Hematopoietic multipotent progenitor cell treated with erythropoietin and hydrocortisone succinate and interleukin-3 and kit ligand, for 4 days (in vitro differentiated cells): ENCODE data around the gene TOPBP1.
"Not testable (repeated sequence)": the region's sequence is repeated elsewhere in the genome, so short reads cannot be mapped to it uniquely, and the experiment has no call there.

Experiments used
- DNase-seq: peaks from one replicate; pipeline ENCODE4 v3.0.0-alpha.2; 2015

TOPBP1 gene

DNA sequence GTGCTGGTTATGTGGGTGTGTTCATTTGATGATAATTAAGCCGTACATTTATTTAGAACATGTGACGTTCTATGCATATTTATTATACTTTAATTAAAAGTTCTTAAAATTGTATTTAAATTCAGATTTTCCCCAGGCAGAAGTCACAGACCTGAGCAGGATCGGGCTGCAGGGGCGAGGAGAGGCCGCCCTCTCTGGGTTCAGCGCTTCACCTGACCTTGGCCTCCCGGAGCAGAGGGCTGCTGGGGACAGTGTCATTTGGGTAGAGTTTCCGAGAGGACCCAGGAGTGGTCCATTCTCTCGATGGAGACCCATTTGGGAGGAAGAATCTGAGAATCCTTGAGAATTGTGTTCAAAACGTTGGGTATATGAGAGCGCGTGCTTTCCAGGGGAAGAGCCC lies 12.0 kb upstream of the TOPBP1 start:
- no peak for DNase-seq

GRCh38 chr3:133672461-133672860 lies 10.7 kb upstream of the TOPBP1 start:
- DNase-seq = no peak

GRCh38 chr3:133670525-133670995 lies 8.8 kb upstream of the TOPBP1 start:
- no peak for DNase-seq

DNA sequence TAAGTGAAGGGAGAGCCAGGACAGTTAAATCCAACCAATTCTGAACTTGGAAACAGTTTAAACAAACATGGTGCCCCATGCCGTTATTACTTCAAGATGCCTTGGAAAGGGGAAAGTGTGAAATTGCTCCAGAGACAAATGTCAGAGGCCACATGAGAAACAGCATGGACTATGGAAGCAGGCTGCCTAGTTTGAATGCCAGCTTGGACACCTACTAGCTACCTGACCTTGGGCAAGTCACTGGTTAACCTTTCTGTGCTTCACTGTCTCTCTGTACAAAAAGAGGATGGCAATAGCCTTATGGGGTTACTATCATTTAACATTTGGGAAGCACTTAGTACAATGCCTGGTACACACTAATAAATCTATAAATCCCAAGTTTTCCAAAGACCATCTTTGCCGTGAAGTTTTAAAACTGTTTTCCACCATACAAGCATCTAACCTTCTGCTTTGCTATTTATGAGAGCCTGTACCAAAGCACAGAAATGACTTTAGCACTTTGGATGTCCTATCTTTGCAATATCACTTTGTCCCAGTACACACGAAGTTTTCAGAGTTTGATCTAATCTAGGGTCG lies 8.3 kb upstream of the TOPBP1 start:
- DNase-seq = no peak

GRCh38 chr3:133667118-133667517 lies 5.4 kb upstream of the TOPBP1 start:
- DNase-seq = no peak

DNA sequence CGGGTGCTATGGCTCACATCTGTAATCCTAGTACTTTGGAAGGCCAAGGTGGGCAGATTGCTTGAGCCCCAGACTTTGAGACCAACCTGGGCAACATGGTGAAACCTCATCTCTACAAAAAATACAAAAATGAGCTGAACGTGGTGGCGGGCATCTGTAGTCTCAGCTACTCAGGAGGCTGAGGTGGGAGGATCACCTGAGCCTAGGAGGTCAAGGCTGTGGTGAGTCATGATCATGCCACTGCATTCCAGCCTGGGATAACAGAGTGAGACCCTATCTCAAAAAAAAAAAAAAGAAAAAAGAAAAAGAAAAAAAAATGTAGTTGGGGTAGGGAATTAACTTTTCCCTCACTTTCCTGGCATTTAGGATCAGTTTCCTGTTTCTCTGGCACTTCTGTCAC lies 3.4 kb upstream of the TOPBP1 start:
- DNase-seq = not testable (repeated sequence)

DNA sequence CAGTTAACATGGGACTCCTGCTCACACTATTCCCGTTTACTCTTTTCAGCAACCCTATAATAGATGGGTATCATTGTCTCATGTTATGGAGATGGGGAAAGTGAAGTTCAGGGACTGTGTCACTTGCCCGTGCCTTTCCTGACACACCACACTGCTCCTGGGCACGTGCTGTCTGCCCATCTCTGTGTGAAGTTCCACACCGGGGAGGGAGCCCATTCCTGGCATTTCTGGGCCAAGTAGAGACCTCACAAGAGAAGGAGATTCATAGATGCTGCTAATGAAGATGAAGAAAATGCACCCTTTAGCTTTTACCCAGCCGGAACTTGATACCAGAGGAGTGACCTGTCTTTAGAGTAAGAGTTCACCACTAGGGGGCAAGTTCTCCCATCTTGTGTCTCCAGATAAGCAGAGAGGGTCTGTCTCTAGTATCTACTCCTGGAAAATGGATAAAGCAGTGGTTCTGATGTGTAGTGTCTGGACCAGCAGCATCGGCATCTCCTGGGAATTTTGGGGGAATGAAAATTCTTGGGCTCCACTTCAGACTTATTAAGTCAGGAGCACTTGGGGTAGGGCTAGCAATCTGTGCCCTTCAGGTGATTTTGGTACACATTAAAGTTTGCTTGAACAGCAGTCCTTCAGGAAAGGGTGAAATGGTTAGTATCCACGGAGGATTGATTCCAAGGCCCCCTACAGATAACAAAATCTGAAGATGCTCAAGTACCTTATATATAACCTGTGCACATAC lies 2.0 kb upstream of the TOPBP1 start:
- DNase-seq = peak; percentile 94

DNA sequence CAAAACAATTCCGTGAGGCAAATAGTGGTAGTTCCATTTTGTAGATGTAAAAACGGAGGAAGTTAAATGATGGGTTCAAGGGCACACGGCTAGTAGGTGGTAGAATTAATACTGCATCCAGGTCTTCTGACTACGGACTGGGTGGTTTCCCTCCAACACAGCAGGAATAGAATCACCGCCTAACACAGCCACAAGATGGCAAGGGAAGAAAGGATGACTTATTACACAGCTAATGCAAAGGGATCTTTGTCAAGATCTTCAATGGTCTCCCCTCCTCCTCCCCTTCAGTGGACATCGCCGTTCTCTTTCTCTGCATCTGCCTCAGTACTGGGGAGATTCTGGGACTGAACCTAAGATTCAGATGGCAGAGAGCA lies 524 bp upstream of the TOPBP1 start:
- DNase-seq = peak; percentile 65

DNA sequence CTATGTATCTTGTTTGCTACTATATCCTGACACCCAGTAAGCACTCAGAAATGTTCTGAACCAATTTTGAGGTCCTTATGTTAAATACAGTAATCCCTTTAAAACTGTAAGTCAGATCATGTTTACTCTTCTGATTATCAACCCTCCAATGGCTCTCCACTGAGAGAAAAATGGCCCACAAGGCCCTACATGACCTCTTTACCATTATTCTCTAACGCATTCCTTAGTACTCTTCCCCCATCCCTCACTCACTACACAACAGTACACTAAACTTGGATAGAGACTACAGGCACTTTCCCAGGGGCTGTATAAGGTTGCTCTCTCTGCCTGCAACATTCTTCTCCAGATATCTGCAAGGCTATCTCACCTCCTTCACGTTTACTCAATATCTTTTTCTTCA lies 1.9 kb downstream of the TOPBP1 start:
- no peak for DNase-seq

GRCh38 chr3:133655731-133656515 lies 5.8 kb downstream of the TOPBP1 start:
- peak; percentile 23 for DNase-seq

- no peak for DNase-seq
These were observed 12.2 kb downstream of the TOPBP1 start for GRCh38 chr3:133649486-133650068.

- peak; percentile 53 for DNase-seq
These were observed 17.0 kb downstream of the TOPBP1 start for GRCh38 chr3:133644768-133645167.

DNA sequence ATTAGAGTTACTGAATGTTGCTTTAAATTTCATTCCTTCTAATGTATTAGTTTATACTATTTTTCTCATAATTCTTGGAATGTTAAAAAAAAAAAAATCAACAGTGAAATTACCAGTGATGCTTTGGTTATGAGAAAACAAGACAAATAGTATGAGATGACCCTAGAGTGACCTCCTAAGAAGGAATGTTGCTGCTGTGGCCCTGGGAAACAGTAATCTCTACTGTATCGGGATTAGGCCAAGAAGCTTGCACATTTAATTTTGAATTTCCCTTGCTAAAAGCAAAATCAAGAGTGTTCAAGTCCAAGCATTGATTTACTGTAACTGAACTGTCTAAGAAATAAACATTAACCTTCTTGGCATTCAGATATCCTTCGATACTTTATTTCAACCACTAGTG lies 18.1 kb downstream of the TOPBP1 start:
- DNase-seq = no peak

DNA sequence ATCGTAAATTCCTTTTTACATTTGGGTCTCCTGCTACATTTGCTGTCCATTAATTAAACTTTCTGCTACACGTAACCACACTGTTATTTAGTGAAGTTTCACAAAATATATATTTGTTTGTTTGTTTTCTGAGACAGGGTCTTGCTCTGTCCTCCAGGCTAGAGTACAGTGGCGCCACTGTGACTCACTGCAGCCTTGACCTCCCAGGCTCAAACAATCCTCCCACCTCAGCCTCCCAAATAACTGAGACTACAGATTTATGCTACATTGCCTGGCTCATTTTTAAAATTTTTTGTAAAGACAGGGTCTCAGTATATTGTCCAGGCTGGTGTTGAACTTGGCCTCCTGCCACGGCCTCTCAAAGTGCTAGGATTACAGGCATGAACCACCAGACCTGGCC lies 20.5 kb downstream of the TOPBP1 start:
- DNase-seq = no peak

- DNase-seq = no peak
These were observed 28.3 kb downstream of the TOPBP1 start for GRCh38 chr3:133633439-133633838.

DNA sequence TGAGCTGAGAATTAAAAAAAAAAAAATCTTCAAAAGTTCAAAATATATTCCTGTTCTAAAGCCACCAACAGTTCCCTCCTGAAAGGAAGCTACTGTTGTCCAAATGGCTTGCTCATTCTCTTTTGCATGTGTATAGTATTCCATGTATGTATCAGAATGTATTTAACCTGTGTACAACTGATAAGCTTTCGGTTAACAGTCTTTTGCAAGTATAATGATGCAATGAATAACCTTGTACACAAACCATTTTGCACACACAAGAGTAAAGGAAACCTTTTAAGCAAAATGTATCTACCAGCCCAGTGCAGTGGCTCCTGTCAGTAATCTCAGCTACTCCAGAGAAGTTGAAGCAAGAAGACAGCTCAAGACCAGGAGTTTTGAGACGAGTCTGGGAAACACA lies 32.6 kb downstream of the TOPBP1 start:
- peak; percentile 42 for DNase-seq

DNA sequence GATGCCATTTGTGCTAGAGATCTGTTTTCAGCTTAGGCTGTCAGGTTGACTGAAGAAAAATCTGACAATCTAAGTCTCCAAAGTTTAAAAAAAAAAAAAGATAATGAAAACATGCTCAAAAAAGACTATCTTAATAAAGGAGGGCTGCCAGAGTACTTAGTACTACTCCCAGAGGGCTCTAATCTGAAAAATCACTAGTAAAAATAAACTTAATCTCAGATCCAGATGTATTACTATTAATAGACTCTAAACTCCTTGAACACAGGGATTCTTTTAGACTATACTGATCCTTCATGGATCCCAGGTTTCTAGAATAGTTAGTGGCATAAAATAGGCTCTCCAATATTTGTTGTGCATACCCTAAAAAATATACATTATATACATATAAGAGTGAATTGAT lies 34.0 kb downstream of the TOPBP1 start:
- DNase-seq = no peak

GRCh38 chr3:133620066-133620784 lies 41.5 kb downstream of the TOPBP1 start:
- no peak for DNase-seq

DNA sequence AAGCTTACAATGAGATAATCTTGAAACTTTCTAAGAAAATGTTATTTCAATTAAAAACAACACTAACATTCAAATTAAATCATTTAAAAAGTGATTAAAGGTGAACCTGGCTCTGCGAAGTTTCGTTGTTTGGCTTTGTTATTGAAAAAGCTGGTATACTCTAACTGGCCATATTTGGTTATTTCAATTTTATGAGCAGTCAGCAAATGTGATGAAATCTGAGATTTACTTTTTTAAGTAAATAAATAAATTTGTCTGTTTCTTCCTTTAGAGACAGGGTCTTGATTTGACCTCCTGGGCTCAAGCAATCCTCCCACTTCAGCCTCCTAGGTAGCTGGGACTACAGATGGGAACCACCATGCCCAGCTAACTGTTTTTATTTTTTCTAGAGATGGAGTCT lies 50.2 kb downstream of the TOPBP1 start:
- DNase-seq = no peak

DNA sequence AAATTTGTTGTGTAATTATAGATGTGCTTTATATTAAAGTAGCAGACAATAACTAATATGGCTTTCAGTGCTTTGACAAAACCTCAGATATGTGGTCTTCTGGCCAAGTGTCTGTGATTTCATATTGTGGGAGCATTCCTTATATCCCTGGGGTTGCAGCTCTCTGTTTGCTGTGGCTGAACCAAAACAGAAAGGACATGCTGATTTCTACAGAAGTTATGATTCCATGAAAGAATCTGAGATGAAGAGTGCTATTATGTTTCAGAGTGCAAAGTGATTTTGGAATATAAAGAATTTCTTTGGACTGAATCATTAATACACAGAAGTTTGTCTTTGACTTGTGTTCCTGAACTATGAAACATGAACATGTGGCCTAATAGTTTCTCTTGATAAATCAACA lies 51.7 kb downstream of the TOPBP1 start:
- DNase-seq = no peak

- DNase-seq = no peak
These were observed 53.4 kb downstream of the TOPBP1 start for GRCh38 chr3:133608388-133608787.

DNA sequence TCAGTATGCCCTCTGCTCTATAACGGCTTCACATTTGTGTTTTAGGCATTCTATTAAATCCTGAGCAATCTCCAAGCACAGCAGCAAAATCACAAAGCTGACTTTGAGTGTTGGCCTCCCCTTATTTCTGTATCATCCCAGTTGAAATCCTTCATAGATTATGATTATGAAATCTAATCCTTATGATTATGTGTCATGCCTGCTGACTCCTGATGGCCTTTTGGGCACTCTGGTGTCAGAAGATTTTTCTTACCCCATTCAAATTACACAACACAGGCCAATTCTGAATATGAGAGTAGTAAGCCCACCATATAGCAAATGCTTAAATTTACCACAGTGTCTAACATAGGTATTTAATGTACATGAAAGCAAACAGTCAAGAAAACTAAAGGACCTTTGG lies 53.9 kb downstream of the TOPBP1 start:
- no peak for DNase-seq

GRCh38 chr3:133606902-133607301 lies 54.8 kb downstream of the TOPBP1 start:
- no peak for DNase-seq
